ENCODE results near the gene CC2D1B.
A peak's percentile ranks its signal among the peaks of the same experiment; 100 is the strongest.

The CC2D1B gene

DNA sequence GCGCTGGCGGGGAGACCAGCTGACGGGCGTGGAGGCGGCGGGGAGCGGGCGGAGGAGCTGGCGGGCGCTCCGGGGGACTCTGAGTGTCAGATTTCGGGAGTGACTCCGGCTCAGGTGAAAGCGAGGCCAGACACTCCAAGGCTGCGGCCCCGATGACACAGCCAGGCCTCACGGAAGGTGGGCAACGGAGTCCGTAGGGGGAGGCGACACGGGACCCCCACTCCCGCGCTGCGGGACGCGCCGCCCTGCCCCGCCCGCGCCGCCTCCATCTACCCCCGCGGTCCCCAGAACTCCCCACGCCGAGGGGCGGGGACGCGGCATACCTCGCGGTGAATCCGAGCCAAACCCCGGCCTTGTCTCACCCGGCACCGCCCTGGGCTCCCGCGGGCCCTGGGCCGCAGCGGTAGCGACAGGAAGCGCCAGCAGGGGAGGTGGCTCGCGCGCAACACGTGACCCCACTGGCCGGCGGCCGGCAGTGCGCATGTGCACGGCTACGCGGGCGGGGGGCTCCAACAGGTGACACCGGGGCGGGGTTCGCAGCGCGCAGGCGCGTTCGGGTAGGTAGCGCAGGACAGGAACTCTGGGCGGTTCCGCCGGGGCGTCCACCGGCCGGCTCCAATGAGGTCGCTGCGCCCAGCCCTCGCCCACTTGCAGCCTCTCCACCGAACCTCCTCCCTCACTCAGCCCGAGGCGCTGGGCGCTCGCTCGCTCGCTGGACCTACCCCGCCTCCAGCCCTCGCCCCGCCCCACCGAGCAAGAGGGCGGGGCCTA is at the start of gene CC2D1B:
CC2D1B (minus strand) TSS at position 460 of the 771 bp plus-strand sequence. CDS start 1,585 bp downstream, outside the sequence.
- H3K36me3 ChIP-seq, result peaks cover 30 to 48% (median 36%) of the 10 kb centered on the region in 11 experiments
- no peak for TF ChIP-seq Cebpa-rat (IDR thresholded peaks at IDR 0.05)
- H3K4me2 ChIP-seq, result peak within 1 kb of the TSS; percentile 82 to 99 (median 90)
- H3K4me1 ChIP-seq, result peaks cover 21 to 35% (median 33%) of the 10 kb centered on the region in 10 experiments
- peaks cover 0 to 18% (median 10%) of the 10 kb centered on the region in 11 experiments; a peak in 12 of 22 replicates for H3K27me3 ChIP-seq
- H3K9me3 ChIP-seq (replicated peaks in 1 of 11), result no peaks in the 10 kb centered on the region
- peaks cover 0 to 33% (median 19%) of the 10 kb centered on the region in 11 experiments; a peak in 14 of 22 replicates for H4K20me1 ChIP-seq
- H3K9ac ChIP-seq, result peak within 1 kb of the TSS; percentile 92 to 99 (median 97)
- peak within 1 kb of the TSS; percentile 90 to 98 (median 95) for H3K27ac ChIP-seq
- H3K4me3 ChIP-seq, result peak within 1 kb of the TSS; percentile 78 to 98 (median 90)

- no peaks in the 10 kb centered on the region for H3K4me1 ChIP-seq
- H3K4me3 ChIP-seq, result no peak overlapping the region
- H3K27me3 ChIP-seq, result no peaks in the 10 kb centered on the region
- peaks cover 97 to 100% (median 100%) of the 10 kb centered on the region in 11 experiments for H3K36me3 ChIP-seq
- TF ChIP-seq Cebpa-rat (IDR thresholded peaks at IDR 0.05), result no peak
- no peak overlapping the region for H3K9ac ChIP-seq
- H3K9me3 ChIP-seq (replicated peaks in 1 of 11), result no peaks in the 10 kb centered on the region
- H3K27ac ChIP-seq, result no peak overlapping the region
- H4K20me1 ChIP-seq, result peaks cover 0 to 16% (median 7%) of the 10 kb centered on the region in 11 experiments; a peak in 5 of 22 replicates
- no peak overlapping the region for H3K4me2 ChIP-seq
Observed at GRCh38 chr1:52414942-52415341, 48.9 kb upstream of the CC2D1B start.

DNA sequence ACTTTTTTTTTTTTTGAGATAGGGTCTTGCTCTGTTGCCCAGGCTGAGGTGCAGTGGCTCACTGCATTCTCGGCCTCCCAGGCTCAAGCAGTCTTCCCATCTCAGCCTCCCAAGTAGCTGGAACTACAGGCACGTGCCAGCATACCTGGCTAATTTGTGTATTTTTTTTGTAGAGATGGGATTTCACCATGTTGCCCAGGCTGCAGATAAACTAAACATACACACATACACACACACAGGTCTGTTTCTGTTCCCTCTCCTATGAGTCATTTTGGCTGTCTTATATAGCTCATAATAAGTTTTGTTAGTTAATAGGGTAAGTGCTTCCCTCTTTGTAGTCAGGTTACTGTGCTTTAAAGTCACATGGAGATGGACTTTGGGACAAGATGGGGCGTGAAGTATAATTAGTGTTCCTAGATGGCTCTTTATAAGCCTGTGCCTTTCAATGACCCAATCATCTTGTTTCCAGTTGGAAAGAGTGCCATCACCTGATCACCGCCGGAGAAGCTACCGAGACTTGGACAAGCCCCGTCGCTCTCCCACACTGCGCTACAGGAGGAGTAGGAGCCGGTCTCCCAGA is 47.5 kb upstream of the CC2D1B start:
- H3K4me3 ChIP-seq, result no peak overlapping the region
- peaks cover 96 to 100% (median 100%) of the 10 kb centered on the region in 11 experiments for H3K36me3 ChIP-seq
- no peaks in the 10 kb centered on the region for H3K4me1 ChIP-seq
- no peak overlapping the region for H3K9ac ChIP-seq
- TF ChIP-seq Cebpa-rat (IDR thresholded peaks at IDR 0.05), result no peak
- no peaks in the 10 kb centered on the region for H3K9me3 ChIP-seq (replicated peaks in 1 of 11)
- no peak overlapping the region for H3K4me2 ChIP-seq
- H3K27ac ChIP-seq, result no peak overlapping the region
- H3K27me3 ChIP-seq, result no peaks in the 10 kb centered on the region
- H4K20me1 ChIP-seq, result peaks cover 0 to 30% (median 9%) of the 10 kb centered on the region in 11 experiments; a peak in 8 of 22 replicates

GRCh38 chr1:52404975-52405338 is 39.0 kb upstream of the CC2D1B start:
- Histone ChIP-seq H3K36me3 (peaks cover 28 to 73% (median 65%) of the 10 kb centered on the region in 11 experiments), H3K9ac (peak overlapping the region; percentile 88 to 98 (median 93)), H4K20me1 (peaks cover 0 to 46% (median 0%) of the 10 kb centered on the region in 11 experiments; a peak in 8 of 22 replicates), H3K27me3 (no peaks in the 10 kb centered on the region), H3K9me3 (replicated peaks in 1 of 11) (no peaks in the 10 kb centered on the region), H3K4me2 (peak overlapping the region; percentile 64 to 92 (median 89)), H3K27ac (peak overlapping the region; percentile 87 to 98 (median 94)), H3K4me1 (peaks cover 29 to 36% (median 34%) of the 10 kb centered on the region in 10 experiments), H3K4me3 (peak overlapping the region; percentile 77 to 98 (median 83))
- TF ChIP-seq Cebpa-rat (IDR thresholded peaks at IDR 0.05), result no peak

GRCh38 chr1:52404116-52404974 is 38.3 kb upstream of the CC2D1B start, which contains the start of the genes ORC1 and PRPF38A:
Gene ORC1, minus strand, starts transcription at chr1:52404423. Its CDS starts 2,200 bp downstream, at chr1:52402223.
Gene PRPF38A, plus strand, starts transcription at chr1:52404602. Its CDS starts 148 bp downstream, at chr1:52404750.
- H3K9me3 ChIP-seq (replicated peaks in 1 of 11), result no peaks in the 10 kb centered on the region
- peaks cover 0 to 41% (median 0%) of the 10 kb centered on the region in 11 experiments; a peak in 8 of 22 replicates for H4K20me1 ChIP-seq
- peaks cover 29 to 36% (median 34%) of the 10 kb centered on the region in 10 experiments for H3K4me1 ChIP-seq
- H3K27me3 ChIP-seq, result no peaks in the 10 kb centered on the region
- H3K36me3 ChIP-seq, result peaks cover 23 to 72% (median 64%) of the 10 kb centered on the region in 11 experiments
- TF ChIP-seq Cebpa-rat (IDR thresholded peaks at IDR 0.05), result peak; percentile 70 to 95 (median 86); a peak in 21 of 22 replicates
- H3K9ac ChIP-seq, result peak within 1 kb of the TSS; percentile 88 to 98 (median 93)
- peak within 1 kb of the TSS; percentile 77 to 98 (median 83) for H3K4me3 ChIP-seq
- peak within 1 kb of the TSS; percentile 75 to 92 (median 89) for H3K4me2 ChIP-seq
- peak within 1 kb of the TSS; percentile 87 to 98 (median 94) for H3K27ac ChIP-seq

DNA sequence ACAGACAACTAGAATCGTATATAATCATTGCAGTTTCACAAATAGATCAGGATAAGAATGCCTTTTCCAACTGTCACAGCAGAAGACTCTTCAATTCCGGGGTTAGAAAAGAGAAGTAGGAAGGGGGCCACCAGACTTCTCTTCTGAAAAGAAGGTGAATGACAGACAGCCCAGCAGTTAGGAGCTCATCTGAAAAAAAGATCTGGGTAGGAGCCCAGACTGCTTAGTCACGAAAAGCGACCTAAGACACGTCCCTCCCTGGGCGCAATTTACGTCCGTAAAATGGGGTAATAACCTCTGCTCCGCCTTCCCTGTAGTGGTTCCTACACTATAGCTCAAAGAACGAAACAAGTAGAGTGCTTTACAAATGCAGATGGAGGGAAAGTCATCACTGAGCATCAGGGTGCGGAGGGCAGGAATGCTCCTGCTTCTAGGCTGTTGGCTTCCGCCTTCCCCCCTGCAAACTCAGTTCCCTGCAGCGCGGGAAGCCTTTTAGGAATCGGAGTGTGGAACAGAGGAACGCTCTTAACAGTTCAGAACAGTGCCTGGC is 37.6 kb upstream of the CC2D1B start:
- no peak for TF ChIP-seq Cebpa-rat (IDR thresholded peaks at IDR 0.05)
- Histone ChIP-seq H3K9ac (peak overlapping the region; percentile 68 to 98 (median 93)), H3K4me2 (peak overlapping the region; percentile 64 to 88 (median 78)), H4K20me1 (peaks cover 0 to 34% (median 0%) of the 10 kb centered on the region in 11 experiments; a peak in 8 of 22 replicates), H3K27me3 (no peaks in the 10 kb centered on the region), H3K4me1 (peaks cover 29 to 36% (median 34%) of the 10 kb centered on the region in 10 experiments), H3K27ac (peak overlapping the region; percentile 3 to 98 (median 94); a peak in 21 of 22 replicates), H3K4me3 (peak overlapping the region; percentile 77 to 98 (median 83)), H3K9me3 (replicated peaks in 1 of 11) (no peaks in the 10 kb centered on the region), H3K36me3 (peaks cover 16 to 71% (median 63%) of the 10 kb centered on the region in 11 experiments)

DNA sequence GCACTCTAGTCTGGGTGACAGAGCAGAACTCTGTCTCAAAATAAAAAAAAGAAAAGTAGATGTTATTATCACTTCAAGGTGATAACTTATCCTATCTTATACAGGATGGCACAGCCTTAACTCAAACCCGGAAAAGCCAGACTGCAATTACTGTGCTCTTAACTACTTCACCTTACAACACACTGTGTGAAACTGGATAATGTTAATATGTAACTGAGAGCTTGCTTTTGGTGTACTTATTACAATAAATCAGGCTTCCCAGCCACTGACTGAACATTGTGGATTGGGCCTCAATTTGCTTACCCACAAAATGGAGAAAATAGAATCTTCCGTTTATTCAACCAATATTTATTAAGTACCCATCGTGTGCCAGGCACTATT is 36.8 kb upstream of the CC2D1B start:
- H3K4me3 ChIP-seq, result peak overlapping the region; percentile 77 to 98 (median 83); a peak in 18 of 20 replicates
- H3K4me2 ChIP-seq, result peak overlapping the region; percentile 64 to 88 (median 78); a peak in 21 of 22 replicates
- TF ChIP-seq Cebpa-rat (IDR thresholded peaks at IDR 0.05), result no peak
- peak overlapping the region in 7 of 11 experiments; percentile 88 to 98 (median 94); a peak in 12 of 22 replicates for H3K27ac ChIP-seq
- H3K9me3 ChIP-seq (replicated peaks in 1 of 11), result no peaks in the 10 kb centered on the region
- peaks cover 0 to 26% (median 0%) of the 10 kb centered on the region in 11 experiments; a peak in 7 of 22 replicates for H4K20me1 ChIP-seq
- peaks cover 29 to 36% (median 34%) of the 10 kb centered on the region in 10 experiments for H3K4me1 ChIP-seq
- H3K36me3 ChIP-seq, result peaks cover 9 to 71% (median 63%) of the 10 kb centered on the region in 11 experiments; a peak in 21 of 22 replicates
- H3K9ac ChIP-seq, result peak overlapping the region; percentile 68 to 98 (median 93); a peak in 20 of 22 replicates
- no peaks in the 10 kb centered on the region for H3K27me3 ChIP-seq

DNA sequence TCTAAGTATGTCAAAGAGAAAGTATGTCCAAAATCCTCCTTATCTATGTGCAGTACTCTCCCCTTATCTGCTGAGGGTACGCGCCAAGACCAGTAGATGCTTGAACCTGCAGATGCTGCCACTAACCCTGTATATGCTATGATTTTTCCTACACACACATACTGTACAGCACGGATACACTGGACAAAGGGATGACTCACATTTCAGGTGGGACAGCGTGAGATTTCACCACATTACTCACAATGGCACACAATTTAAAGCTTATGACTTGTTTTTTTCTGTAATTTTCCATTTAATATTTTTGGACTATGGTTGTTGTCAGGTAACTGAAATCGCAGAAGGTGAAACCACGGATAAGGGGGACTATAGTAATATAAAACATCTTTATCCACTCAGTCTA is 34.1 kb upstream of the CC2D1B start:
- H3K4me3 ChIP-seq, result no peak overlapping the region

More for the DNA sequence above, 34.1 kb upstream of the CC2D1B start:
- Histone ChIP-seq H4K20me1 (peaks cover 0 to 22% (median 4%) of the 10 kb centered on the region in 11 experiments; a peak in 6 of 22 replicates), H3K27ac (no peak overlapping the region), H3K9me3 (replicated peaks in 1 of 11) (no peaks in the 10 kb centered on the region), H3K36me3 (peaks cover 16 to 76% (median 70%) of the 10 kb centered on the region in 11 experiments; a peak in 21 of 22 replicates), H3K27me3 (no peaks in the 10 kb centered on the region), H3K9ac (no peak overlapping the region), H3K4me1 (peaks cover 10 to 19% (median 15%) of the 10 kb centered on the region in 10 experiments), H3K4me2 (no peak overlapping the region)
- no peak for TF ChIP-seq Cebpa-rat (IDR thresholded peaks at IDR 0.05)
